Measurements from ENCODE around the gene VCAM1.

The VCAM1 gene

GRCh38 chr1:100719490-100719889, at the start of gene VCAM1:
TSS of gene VCAM1 (plus strand) at chr1:100719742. CDS start at chr1:100719861, 119 bp downstream.
- Histone ChIP-seq H3K4me1 (ENCODE audit: control insufficient read depth in 1 of 2, insufficient read depth in 2 of 2, low read length in 2 of 2) (no peaks in the 10 kb centered on the region), H3K9me3 (ENCODE audit: control insufficient read depth in 1 of 2, low read length in 2 of 2) (no peaks in the 10 kb centered on the region), H3K36me3 (ENCODE audit: control insufficient read depth in 1 of 2, insufficient read depth in 2 of 2, low read length in 2 of 2) (peaks cover 0 to under 1% of the 10 kb centered on the region in 2 donors), H3K27ac (ENCODE audit: low read depth, low read length) (no peak within 1 kb of the TSS), H3K27me3 (ENCODE audit: control insufficient read depth in 1 of 2, insufficient read depth in 2 of 2, low read length in 2 of 2) (no peaks in the 10 kb centered on the region), H3K9ac (ENCODE audit: low read depth in 1 of 2, low read length in 2 of 2) (no peak within 1 kb of the TSS), H3K4me3 (ENCODE audit: low read depth in 1 of 2, low read length in 2 of 2) (peak within 1 kb of the TSS; percentile 38 to 50)

GRCh38 chr1:100670083-100670482, 49.5 kb upstream of the VCAM1 start:
- Histone ChIP-seq H3K27ac (ENCODE audit: low read depth, low read length) (no peak overlapping the region), H3K9me3 (ENCODE audit: control insufficient read depth in 1 of 2, low read length in 2 of 2) (peaks cover 4 to 5% of the 10 kb centered on the region in 2 donors), H3K4me3 (ENCODE audit: low read depth in 1 of 2, low read length in 2 of 2) (no peak overlapping the region), H3K9ac (ENCODE audit: low read depth in 1 of 2, low read length in 2 of 2) (no peak overlapping the region), H3K27me3 (ENCODE audit: control insufficient read depth in 1 of 2, insufficient read depth in 2 of 2, low read length in 2 of 2) (no peaks in the 10 kb centered on the region), H3K4me1 (ENCODE audit: control insufficient read depth in 1 of 2, insufficient read depth in 2 of 2, low read length in 2 of 2) (no peaks in the 10 kb centered on the region), H3K36me3 (ENCODE audit: control insufficient read depth in 1 of 2, insufficient read depth in 2 of 2, low read length in 2 of 2) (no peaks in the 10 kb centered on the region)

GRCh38 chr1:100671601-100672000, 47.9 kb upstream of the VCAM1 start:
- H3K4me1 ChIP-seq (ENCODE audit: control insufficient read depth in 1 of 2, insufficient read depth in 2 of 2, low read length in 2 of 2): no peaks in the 10 kb centered on the region
- no peak overlapping the region for H3K4me3 ChIP-seq (ENCODE audit: low read depth in 1 of 2, low read length in 2 of 2)
- H3K9ac ChIP-seq (ENCODE audit: low read depth in 1 of 2, low read length in 2 of 2): no peak overlapping the region
- H3K27me3 ChIP-seq (ENCODE audit: control insufficient read depth in 1 of 2, insufficient read depth in 2 of 2, low read length in 2 of 2): no peaks in the 10 kb centered on the region
- peaks cover 4 to 5% of the 10 kb centered on the region in 2 donors for H3K9me3 ChIP-seq (ENCODE audit: control insufficient read depth in 1 of 2, low read length in 2 of 2)
- no peak overlapping the region for H3K27ac ChIP-seq (ENCODE audit: low read depth, low read length)
- no peaks in the 10 kb centered on the region for H3K36me3 ChIP-seq (ENCODE audit: control insufficient read depth in 1 of 2, insufficient read depth in 2 of 2, low read length in 2 of 2)

- Histone ChIP-seq H3K4me3 (ENCODE audit: low read depth in 1 of 2, low read length in 2 of 2) (no peak overlapping the region), H3K27ac (ENCODE audit: low read depth, low read length) (no peak overlapping the region), H3K4me1 (ENCODE audit: control insufficient read depth in 1 of 2, insufficient read depth in 2 of 2, low read length in 2 of 2) (no peaks in the 10 kb centered on the region), H3K9me3 (ENCODE audit: control insufficient read depth in 1 of 2, low read length in 2 of 2) (no peaks in the 10 kb centered on the region), H3K27me3 (ENCODE audit: control insufficient read depth in 1 of 2, insufficient read depth in 2 of 2, low read length in 2 of 2) (no peaks in the 10 kb centered on the region), H3K36me3 (ENCODE audit: control insufficient read depth in 1 of 2, insufficient read depth in 2 of 2, low read length in 2 of 2) (no peaks in the 10 kb centered on the region), H3K9ac (ENCODE audit: low read depth in 1 of 2, low read length in 2 of 2) (no peak overlapping the region)
Measured at GRCh38 chr1:100683448-100684349, 35.8 kb upstream of the VCAM1 start.

GRCh38 chr1:100699744-100700143, 19.8 kb upstream of the VCAM1 start:
- no peaks in the 10 kb centered on the region for H3K36me3 ChIP-seq (ENCODE audit: control insufficient read depth in 1 of 2, insufficient read depth in 2 of 2, low read length in 2 of 2)
- H3K27ac ChIP-seq (ENCODE audit: low read depth, low read length): no peak overlapping the region

GRCh38 chr1:100700586-100700985, 19.0 kb upstream of the VCAM1 start:
- H3K9ac ChIP-seq (ENCODE audit: low read depth in 1 of 2, low read length in 2 of 2): no peak overlapping the region
- H3K36me3 ChIP-seq (ENCODE audit: control insufficient read depth in 1 of 2, insufficient read depth in 2 of 2, low read length in 2 of 2): no peaks in the 10 kb centered on the region
- no peaks in the 10 kb centered on the region for H3K4me1 ChIP-seq (ENCODE audit: control insufficient read depth in 1 of 2, insufficient read depth in 2 of 2, low read length in 2 of 2)
- H3K4me3 ChIP-seq (ENCODE audit: low read depth in 1 of 2, low read length in 2 of 2): no peak overlapping the region
- no peak overlapping the region for H3K27ac ChIP-seq (ENCODE audit: low read depth, low read length)
- no peaks in the 10 kb centered on the region for H3K9me3 ChIP-seq (ENCODE audit: control insufficient read depth in 1 of 2, low read length in 2 of 2)
- H3K27me3 ChIP-seq (ENCODE audit: control insufficient read depth in 1 of 2, insufficient read depth in 2 of 2, low read length in 2 of 2): no peaks in the 10 kb centered on the region

More at GRCh38 chr1:100699744-100700143, 19.8 kb upstream of the VCAM1 start:
- H3K4me1 ChIP-seq (ENCODE audit: control insufficient read depth in 1 of 2, insufficient read depth in 2 of 2, low read length in 2 of 2): no peaks in the 10 kb centered on the region
- no peak overlapping the region for H3K9ac ChIP-seq (ENCODE audit: low read depth in 1 of 2, low read length in 2 of 2)
- H3K27me3 ChIP-seq (ENCODE audit: control insufficient read depth in 1 of 2, insufficient read depth in 2 of 2, low read length in 2 of 2): no peaks in the 10 kb centered on the region
- no peak overlapping the region for H3K4me3 ChIP-seq (ENCODE audit: low read depth in 1 of 2, low read length in 2 of 2)
- H3K9me3 ChIP-seq (ENCODE audit: control insufficient read depth in 1 of 2, low read length in 2 of 2): peaks cover 0 to 3% of the 10 kb centered on the region in 2 donors

- no peaks in the 10 kb centered on the region for H3K9me3 ChIP-seq (ENCODE audit: control insufficient read depth in 1 of 2, low read length in 2 of 2)
- H3K4me3 ChIP-seq (ENCODE audit: low read depth in 1 of 2, low read length in 2 of 2): no peak overlapping the region
- H3K4me1 ChIP-seq (ENCODE audit: control insufficient read depth in 1 of 2, insufficient read depth in 2 of 2, low read length in 2 of 2): no peaks in the 10 kb centered on the region
- H3K36me3 ChIP-seq (ENCODE audit: control insufficient read depth in 1 of 2, insufficient read depth in 2 of 2, low read length in 2 of 2): no peaks in the 10 kb centered on the region
- no peak overlapping the region for H3K9ac ChIP-seq (ENCODE audit: low read depth in 1 of 2, low read length in 2 of 2)
- H3K27me3 ChIP-seq (ENCODE audit: control insufficient read depth in 1 of 2, insufficient read depth in 2 of 2, low read length in 2 of 2): no peaks in the 10 kb centered on the region
- no peak overlapping the region for H3K27ac ChIP-seq (ENCODE audit: low read depth, low read length)
Measured at GRCh38 chr1:100703052-100703451, 16.5 kb upstream of the VCAM1 start.

GRCh38 chr1:100703716-100704115, 15.8 kb upstream of the VCAM1 start:
- no peak overlapping the region for H3K4me3 ChIP-seq (ENCODE audit: low read depth in 1 of 2, low read length in 2 of 2)
- no peaks in the 10 kb centered on the region for H3K4me1 ChIP-seq (ENCODE audit: control insufficient read depth in 1 of 2, insufficient read depth in 2 of 2, low read length in 2 of 2)
- no peaks in the 10 kb centered on the region for H3K36me3 ChIP-seq (ENCODE audit: control insufficient read depth in 1 of 2, insufficient read depth in 2 of 2, low read length in 2 of 2)
- H3K9ac ChIP-seq (ENCODE audit: low read depth in 1 of 2, low read length in 2 of 2): no peak overlapping the region
- H3K27me3 ChIP-seq (ENCODE audit: control insufficient read depth in 1 of 2, insufficient read depth in 2 of 2, low read length in 2 of 2): no peaks in the 10 kb centered on the region
- H3K27ac ChIP-seq (ENCODE audit: low read depth, low read length): no peak overlapping the region
- no peaks in the 10 kb centered on the region for H3K9me3 ChIP-seq (ENCODE audit: control insufficient read depth in 1 of 2, low read length in 2 of 2)

GRCh38 chr1:100704473-100704872, 15.1 kb upstream of the VCAM1 start:
- no peak overlapping the region for H3K9ac ChIP-seq (ENCODE audit: low read depth in 1 of 2, low read length in 2 of 2)
- no peaks in the 10 kb centered on the region for H3K27me3 ChIP-seq (ENCODE audit: control insufficient read depth in 1 of 2, insufficient read depth in 2 of 2, low read length in 2 of 2)
- H3K4me1 ChIP-seq (ENCODE audit: control insufficient read depth in 1 of 2, insufficient read depth in 2 of 2, low read length in 2 of 2): peaks cover 0 to 3% of the 10 kb centered on the region in 2 donors
- no peak overlapping the region for H3K4me3 ChIP-seq (ENCODE audit: low read depth in 1 of 2, low read length in 2 of 2)
- H3K9me3 ChIP-seq (ENCODE audit: control insufficient read depth in 1 of 2, low read length in 2 of 2): no peaks in the 10 kb centered on the region
- no peak overlapping the region for H3K27ac ChIP-seq (ENCODE audit: low read depth, low read length)
- no peaks in the 10 kb centered on the region for H3K36me3 ChIP-seq (ENCODE audit: control insufficient read depth in 1 of 2, insufficient read depth in 2 of 2, low read length in 2 of 2)

GRCh38 chr1:100706296-100706695, 13.2 kb upstream of the VCAM1 start:
- Histone ChIP-seq H3K4me3 (ENCODE audit: low read depth in 1 of 2, low read length in 2 of 2) (no peak overlapping the region), H3K36me3 (ENCODE audit: control insufficient read depth in 1 of 2, insufficient read depth in 2 of 2, low read length in 2 of 2) (no peaks in the 10 kb centered on the region), H3K9ac (ENCODE audit: low read depth in 1 of 2, low read length in 2 of 2) (no peak overlapping the region), H3K27ac (ENCODE audit: low read depth, low read length) (no peak overlapping the region), H3K27me3 (ENCODE audit: control insufficient read depth in 1 of 2, insufficient read depth in 2 of 2, low read length in 2 of 2) (no peaks in the 10 kb centered on the region), H3K9me3 (ENCODE audit: control insufficient read depth in 1 of 2, low read length in 2 of 2) (no peaks in the 10 kb centered on the region), H3K4me1 (ENCODE audit: control insufficient read depth in 1 of 2, insufficient read depth in 2 of 2, low read length in 2 of 2) (peaks cover 0 to 5% of the 10 kb centered on the region in 2 donors)

All from duodenal mucosa (tissue), 2 donors.